SK-N-SH treated with all-trans-retinoic acid at 6 μM for 48 hours (cell line): Measurements from ENCODE around the gene PRPH2.

ENCODE experiments used
- ARNTL ChIP-seq: fragments of 450-650 bp; formaldehyde crosslinking; IDR thresholded peaks from 2 replicates; pipeline ENCODE4 v1.5.0; 2020; ENCODE audit warnings: low read depth, mild to moderate bottlenecking, moderate library complexity, borderline replicate concordance
- BACH2 ChIP-seq: fragments of 250-450 bp; sonication (Bioruptor Pico); IDR thresholded peaks from 2 replicates; pipeline ENCODE4 v1.9.0; 2021; ENCODE audit warnings: mild to moderate bottlenecking, borderline replicate concordance
- CSRNP3 ChIP-seq: fragments of 250-450 bp; sonication (Bioruptor Pico); IDR thresholded peaks from 2 replicates; pipeline ENCODE4 v1.5.1; 2021; ENCODE audit warnings: mild to moderate bottlenecking, moderate library complexity
- ESRRG ChIP-seq: fragments of 250-450 bp; sonication (Bioruptor Pico); IDR thresholded peaks from 2 replicates; pipeline ENCODE4 v1.6.1; 2021; ENCODE audit warnings: mild to moderate bottlenecking
- OSR1 ChIP-seq: fragments of 250-450 bp; sonication (Bioruptor Pico); IDR thresholded peaks from 2 replicates; pipeline ENCODE4 v1.8.0; 2022; ENCODE audit warnings: moderate library complexity, mild to moderate bottlenecking, inconsistent platforms
- POU6F1 ChIP-seq: fragments of 250-450 bp; sonication (Bioruptor Pico); IDR thresholded peaks from 2 replicates; pipeline ENCODE4 v1.8.0; 2021; ENCODE audit warnings: low read depth, mild to moderate bottlenecking, moderate library complexity, borderline replicate concordance
- RARB ChIP-seq: fragments of 250-450 bp; sonication (Bioruptor Pico); IDR thresholded peaks from 2 replicates; pipeline ENCODE4 v1.8.0; 2021; ENCODE audit warnings: mild to moderate bottlenecking, moderate library complexity
- TOX ChIP-seq: fragments of 250-450 bp; sonication (Bioruptor Pico); IDR thresholded peaks from 2 replicates; pipeline ENCODE4 v1.8.0; 2021; ENCODE audit warnings: mild to moderate bottlenecking, moderate library complexity, borderline replicate concordance
- TSHZ2 ChIP-seq: fragments of 250-450 bp; sonication (Bioruptor Pico); IDR thresholded peaks from 2 replicates; pipeline ENCODE4 v1.5.0; 2020; ENCODE audit warnings: mild to moderate bottlenecking, moderate library complexity
- ZC3H10 ChIP-seq: fragments of 250-450 bp; sonication (Bioruptor Pico); IDR thresholded peaks from 2 replicates; pipeline ENCODE4 v1.5.1; 2021; ENCODE audit warnings: mild to moderate bottlenecking, moderate library complexity
- ZFP3 ChIP-seq: fragments of 250-450 bp; sonication (Bioruptor Pico); IDR thresholded peaks from 2 replicates; pipeline ENCODE4 v1.5.0; 2020; ENCODE audit warnings: mild to moderate bottlenecking, moderate library complexity

GRCh38 chr6:42688281-42688680, 34.1 kb downstream of the PRPH2 start:
- TF ChIP-seq ZFP3 (CRISPR knock-in tag) (no peak), BACH2 (CRISPR knock-in tag) (no peak), RARB (CRISPR knock-in tag) (no peak), ZC3H10 (no peak), OSR1 (CRISPR knock-in tag) (no peak), CSRNP3 (CRISPR knock-in tag) (no peak), TOX (no peak), TSHZ2 (CRISPR knock-in tag) (no peak), POU6F1 (CRISPR knock-in tag) (no peak), ESRRG (CRISPR knock-in tag) (no peak), ARNTL (CRISPR knock-in tag) (no peak)
